ENCODE results near the gene ELFN1. TPM values are rescaled to one million over a fixed set of nuclear protein-coding genes. Genes with fewer than 3 reads are reported as not detected.

Gene ELFN1
- total and polyA plus RNA-seq, 9 of the 15 experiments (the other 6 are each of a cell fraction or from before 2014, with no cell fraction given): 0.04 to 0.64 (median 0.18) TPM; not detected in 2

- no peak for FAIRE-seq
- no peak overlapping the region for H3K4me3 ChIP-seq
- TF ChIP-seq POLR2H (tag; IDR thresholded peaks at IDR 0.05; ENCODE audit: low read depth): no peak
- no peak for TF ChIP-seq SMARCA5 (IDR thresholded peaks at IDR 0.05)
- no peak for TF ChIP-seq ZC3H11A (IDR thresholded peaks at IDR 0.05; ENCODE audit: low read depth, low read length)
- no peak for TF ChIP-seq E4F1 (CRISPR knock-in tag; IDR thresholded peaks at IDR 0.05; ENCODE audit: borderline replicate concordance)
- TF ChIP-seq E2F6 (IDR thresholded peaks at IDR 0.05; ENCODE audit: borderline replicate concordance in 1 of 2, extremely low read depth in 1 of 2, insufficient read depth in 1 of 2, insufficient read length in 1 of 2, low read depth in 1 of 2, low read length in 1 of 2, poor library complexity in 1 of 2, severe bottlenecking in 1 of 2): no peak
- TF ChIP-seq JUNB (CRISPR knock-in tag; conservative IDR thresholded peaks at IDR 0.05): no peak
- TF ChIP-seq TRIM25 (IDR thresholded peaks at IDR 0.05; ENCODE audit: borderline replicate concordance): no peak
Observed at GRCh38 chr7:1785839-1786238, 115.8 kb downstream of the ELFN1 start.

More at GRCh38 chr7:1785839-1786238, 115.8 kb downstream of the ELFN1 start:
- BruUV-seq (replicated peaks): no TSS peak
- POLR2A ChIA-PET: interaction anchor here (0.6 to 0.9 kb wide), 3 partner anchors 10 to 138 kb away, joined by 3 read pairs; no protein-coding TSS in a partner anchor
- Histone ChIP-seq H3K27ac (ENCODE audit: extremely low read depth, low read depth, low read length) (no peak overlapping the region), H4K20me1 (replicated peaks; ENCODE audit: control insufficient read depth, insufficient read depth, low read length) (no peaks in the 10 kb centered on the region), H3K9me1 (ENCODE audit: control insufficient read depth, insufficient read depth, low read length) (no peaks in the 10 kb centered on the region), H3K36me3 (ENCODE audit: control insufficient read depth, insufficient read depth, low read length) (no peaks in the 10 kb centered on the region), H3K9me3 (replicated peaks; ENCODE audit: control insufficient read depth, insufficient read depth, low read depth, low read length) (no peaks in the 10 kb centered on the region), H3K27me3 (ENCODE audit: control insufficient read depth in 2 of 2, insufficient read depth in 2 of 2, low read length in 2 of 2) (peaks cover 0 to 9% of the 10 kb centered on the region in 2 experiments; a peak in 2 of 5 replicates), H3K79me2 (ENCODE audit: control insufficient read depth, insufficient read depth, low read length) (no peaks in the 10 kb centered on the region), H3K4me1 (replicated peaks in 1 of 2; ENCODE audit: control insufficient read depth in 2 of 2, insufficient read depth in 2 of 2, low read length in 2 of 2) (no peaks in the 10 kb centered on the region; a peak in 1 of 5 replicates), H3K4me2 (ENCODE audit: insufficient read depth, low read length) (no peak overlapping the region), H2AFZ (ENCODE audit: low read depth, low read length) (no peak overlapping the region), H3K9ac (ENCODE audit: insufficient read depth in 1 of 2, low read depth in 2 of 2, low read length in 2 of 2) (no peak overlapping the region)
- CTCF ChIA-PET (ENCODE audit: low intra/inter-chr PET ratio): no interaction called here
- ATAC-seq: no peak
- 27% methylated on average over 3 of the region's 3 CpGs for WGBS (ENCODE audit: insufficient coverage, low coverage, missing lambda C conversion rate)
- in situ Hi-C loops (cut with MboI): no loop called here
- peak in 1 of 4 experiments; percentile 4 for DNase-seq (ENCODE audit: extremely low read depth in 1 of 4, low spot score in 3 of 4)
- intact Hi-C loops (cut with micrococcal nuclease): no loop called here
